Cardiac muscle cell (in vitro differentiated cells and primary cell): ENCODE results near the gene PNPLA6. TPM values are rescaled to one million over a fixed set of nuclear protein-coding genes. Genes with fewer than 3 reads are reported as not detected.

ENCODE experiments used
- DNase-seq, 2 donors: peaks; one replicate each; pipeline versions ENCODE4 v3.0.0 to v3.0.0-alpha.2; 2010 to 2017; ENCODE audit warnings: low read depth in 1 of 2, low spot score in 1 of 2
- H3K27ac ChIP-seq: fragments of 200-600 bp; sonication (generic); 2 replicates; pipeline ENCODE4 v1.5.1; 2016
- H3K27me3 ChIP-seq: fragments of 200-600 bp; sonication (generic); 2 replicates; pipeline ENCODE4 v1.6.0; 2016; ENCODE audit warnings: control low read depth
- H3K36me3 ChIP-seq: fragments of 200-600 bp; sonication (generic); 2 replicates; pipeline ENCODE4 v1.5.1; 2016; ENCODE audit warnings: control low read depth
- H3K4me1 ChIP-seq: fragments of 200-600 bp; sonication (generic); 2 replicates; pipeline ENCODE4 v1.8.1; 2017; ENCODE audit warnings: low read depth, mild to moderate bottlenecking, mixed run types
- H3K4me3 ChIP-seq: fragments of 200-600 bp; sonication (generic); 2 replicates; pipeline ENCODE4 v1.5.1; 2016; ENCODE audit warnings: mild to moderate bottlenecking
- H3K9me3 ChIP-seq: fragments of 200-600 bp; sonication (generic); 2 replicates; pipeline ENCODE4 v1.5.1; 2017; ENCODE audit warnings: low read depth, mild to moderate bottlenecking, control low read depth
- polyA plus RNA-seq: library from polyadenylated mRNA; unstranded; fragments of >200 nt; fragmentation: Nextera tagmentation; extraction: Ambion mirVana; gene quantifications from 2 replicates; pipeline ENCODE4 v1.2.1, GENCODE V29; 2016
- total RNA-seq: library from RNA; depleted of rRNA; stranded (reverse); fragments of >200 nt; gene quantifications from 2 replicates; pipeline ENCODE4 v1.2.3, GENCODE V29; 2016
- TF ChIP-seq, protein P1 (sequence below): IDR thresholded peaks from 2 replicates; pipeline ENCODE4 v1.5.1; 2012; ENCODE audit warnings: low read depth, mild to moderate bottlenecking, low read length

The PNPLA6 gene
- total and polyA plus RNA-seq, 2 experiments from 2014 or later = 29.3 to 56.4 TPM

DNA sequence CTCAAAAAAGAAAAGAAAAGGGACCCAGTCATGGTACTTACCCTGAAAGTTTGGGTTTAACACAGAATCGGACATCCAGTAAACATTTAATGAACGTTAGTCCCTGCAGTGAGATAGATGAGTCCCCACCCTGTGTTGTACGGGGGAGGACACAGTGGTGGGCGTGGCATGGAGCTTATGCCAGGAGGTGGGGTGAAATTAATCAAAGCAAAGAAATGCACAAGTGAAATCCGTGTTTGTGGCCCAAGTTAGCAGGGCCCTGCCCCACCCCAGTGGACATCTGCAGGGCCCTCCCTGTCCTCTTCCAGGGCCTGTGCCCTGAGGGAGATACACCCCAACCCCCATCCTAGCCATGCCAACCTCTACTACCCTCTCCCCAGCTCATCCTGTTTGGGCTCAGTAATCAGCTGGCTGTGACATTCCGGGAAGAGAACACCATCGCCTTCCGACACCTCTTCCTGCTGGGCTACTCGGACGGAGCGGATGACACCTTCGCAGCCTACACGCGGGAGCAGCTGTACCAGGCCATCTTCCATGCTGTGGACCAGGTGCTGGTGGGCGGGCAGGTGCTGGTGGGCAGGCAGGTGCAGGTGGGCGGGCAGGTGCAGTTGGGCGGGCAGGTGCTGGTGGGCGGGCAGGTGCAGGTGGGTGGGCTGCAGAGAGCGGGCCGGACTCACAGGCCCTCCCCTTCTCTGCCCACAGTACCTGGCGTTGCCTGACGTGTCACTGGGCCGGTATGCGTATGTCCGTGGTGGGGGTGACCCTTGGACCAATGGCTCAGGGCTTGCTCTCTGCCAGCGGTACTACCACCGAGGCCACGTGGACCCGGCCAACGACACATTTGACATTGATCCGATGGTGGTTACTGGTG, 9.2 kb upstream of the PNPLA6 start:
- Histone ChIP-seq H3K27me3 (no peaks in the 10 kb centered on the region), H3K4me3 (no peak overlapping the region), H3K9me3 (no peaks in the 10 kb centered on the region), H3K36me3 (no peaks in the 10 kb centered on the region), H3K4me1 (peaks cover 7% of the 10 kb centered on the region), H3K27ac (no peak overlapping the region)
- DNase-seq = no peak
- TF ChIP-seq, protein P1, sequence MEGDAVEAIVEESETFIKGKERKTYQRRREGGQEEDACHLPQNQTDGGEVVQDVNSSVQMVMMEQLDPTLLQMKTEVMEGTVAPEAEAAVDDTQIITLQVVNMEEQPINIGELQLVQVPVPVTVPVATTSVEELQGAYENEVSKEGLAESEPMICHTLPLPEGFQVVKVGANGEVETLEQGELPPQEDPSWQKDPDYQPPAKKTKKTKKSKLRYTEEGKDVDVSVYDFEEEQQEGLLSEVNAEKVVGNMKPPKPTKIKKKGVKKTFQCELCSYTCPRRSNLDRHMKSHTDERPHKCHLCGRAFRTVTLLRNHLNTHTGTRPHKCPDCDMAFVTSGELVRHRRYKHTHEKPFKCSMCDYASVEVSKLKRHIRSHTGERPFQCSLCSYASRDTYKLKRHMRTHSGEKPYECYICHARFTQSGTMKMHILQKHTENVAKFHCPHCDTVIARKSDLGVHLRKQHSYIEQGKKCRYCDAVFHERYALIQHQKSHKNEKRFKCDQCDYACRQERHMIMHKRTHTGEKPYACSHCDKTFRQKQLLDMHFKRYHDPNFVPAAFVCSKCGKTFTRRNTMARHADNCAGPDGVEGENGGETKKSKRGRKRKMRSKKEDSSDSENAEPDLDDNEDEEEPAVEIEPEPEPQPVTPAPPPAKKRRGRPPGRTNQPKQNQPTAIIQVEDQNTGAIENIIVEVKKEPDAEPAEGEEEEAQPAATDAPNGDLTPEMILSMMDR = no peak

DNA sequence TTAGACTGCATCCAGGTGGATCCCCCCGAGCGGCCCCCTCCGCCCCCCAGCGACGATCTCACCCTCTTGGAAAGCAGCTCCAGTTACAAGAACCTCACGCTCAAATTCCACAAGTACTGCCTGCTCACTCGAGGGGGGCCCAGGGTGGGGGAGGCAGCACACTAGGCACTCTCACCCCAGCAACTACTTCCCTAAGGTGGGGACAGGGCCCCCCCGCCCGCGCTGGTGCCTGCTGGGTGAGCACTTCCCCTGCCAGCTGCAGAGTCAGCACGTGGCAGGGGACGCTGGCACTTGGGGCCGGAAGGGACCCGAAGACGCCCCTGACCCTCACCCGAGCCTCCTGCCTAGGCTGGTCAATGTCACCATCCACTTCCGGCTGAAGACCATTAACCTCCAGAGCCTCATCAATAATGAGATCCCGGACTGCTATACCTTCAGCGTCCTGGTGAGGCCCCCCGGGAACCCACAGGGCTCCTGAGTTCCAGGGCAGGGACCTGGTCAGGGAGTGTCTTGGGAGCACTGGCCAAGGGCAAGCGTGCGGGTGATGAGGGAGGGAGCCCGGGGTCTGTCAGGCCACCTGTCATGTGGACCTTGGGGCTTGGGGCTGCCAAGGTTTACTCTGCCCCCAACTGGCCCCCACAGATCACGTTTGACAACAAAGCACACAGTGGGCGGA, 7.9 kb upstream of the PNPLA6 start:
- TF ChIP-seq, protein P1 = no peak
- no peak for DNase-seq
- Histone ChIP-seq H3K27me3 (no peaks in the 10 kb centered on the region), H3K9me3 (no peaks in the 10 kb centered on the region), H3K36me3 (no peaks in the 10 kb centered on the region), H3K4me3 (no peak overlapping the region), H3K4me1 (peaks cover 7% of the 10 kb centered on the region), H3K27ac (no peak overlapping the region)

DNA sequence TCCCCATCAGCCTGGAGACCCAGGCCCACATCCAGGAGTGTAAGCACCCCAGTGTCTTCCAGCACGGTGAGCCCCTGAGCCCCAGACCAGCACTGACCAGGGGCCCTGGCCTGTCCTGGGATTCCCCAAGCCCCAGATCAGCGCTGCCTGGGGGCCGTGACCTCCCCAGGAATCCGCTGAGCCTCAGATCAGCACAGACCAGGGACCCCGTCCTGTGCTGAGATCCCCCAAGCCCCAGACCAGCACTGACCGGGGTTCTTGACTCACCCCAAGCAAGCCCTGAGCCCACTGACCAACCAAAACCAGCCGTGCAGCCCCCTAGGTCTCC, 7.4 kb upstream of the PNPLA6 start:
- H3K4me1 ChIP-seq = peaks cover 4% of the 10 kb centered on the region
- TF ChIP-seq, protein P1 = no peak
- no peak for DNase-seq
- H3K36me3 ChIP-seq = no peaks in the 10 kb centered on the region
- no peaks in the 10 kb centered on the region for H3K27me3 ChIP-seq
- no peaks in the 10 kb centered on the region for H3K9me3 ChIP-seq
- H3K4me3 ChIP-seq = no peak overlapping the region
- H3K27ac ChIP-seq = no peak overlapping the region

DNA sequence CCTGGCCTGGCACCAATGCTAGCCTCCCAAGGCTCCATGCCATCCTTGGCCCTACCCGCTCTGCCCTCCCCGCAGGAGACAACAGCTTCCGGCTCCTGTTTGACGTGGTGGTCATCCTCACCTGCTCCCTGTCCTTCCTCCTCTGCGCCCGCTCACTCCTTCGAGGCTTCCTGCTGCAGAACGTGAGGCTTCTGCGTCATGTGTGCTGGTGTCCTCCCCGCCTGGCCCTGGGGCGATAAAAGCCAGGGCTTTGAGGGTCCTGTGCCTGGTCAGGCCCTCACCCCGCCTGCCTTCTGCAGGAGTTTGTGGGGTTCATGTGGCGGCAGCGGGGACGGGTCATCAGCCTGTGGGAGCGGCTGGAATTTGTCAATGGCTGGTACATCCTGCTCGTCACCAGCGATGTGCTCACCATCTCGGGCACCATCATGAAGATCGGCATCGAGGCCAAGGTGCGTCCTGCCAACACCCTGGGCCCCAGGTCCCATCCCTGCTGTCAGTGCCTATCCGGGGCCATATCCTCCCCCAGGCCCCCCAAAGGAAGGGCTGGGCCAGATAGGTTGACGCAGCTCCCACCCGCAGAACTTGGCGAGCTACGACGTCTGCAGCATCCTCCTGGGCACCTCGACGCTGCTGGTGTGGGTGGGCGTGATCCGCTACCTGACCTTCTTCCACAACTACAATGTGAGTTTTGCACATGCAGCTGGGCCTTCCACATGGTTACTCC, 6.8 kb upstream of the PNPLA6 start:
- no peak overlapping the region for H3K27ac ChIP-seq
- H3K4me3 ChIP-seq = no peak overlapping the region
- H3K27me3 ChIP-seq = no peaks in the 10 kb centered on the region
- no peak for DNase-seq
- H3K36me3 ChIP-seq = no peaks in the 10 kb centered on the region
- H3K9me3 ChIP-seq = no peaks in the 10 kb centered on the region
- TF ChIP-seq, protein P1 = no peak
- no peaks in the 10 kb centered on the region for H3K4me1 ChIP-seq

DNA sequence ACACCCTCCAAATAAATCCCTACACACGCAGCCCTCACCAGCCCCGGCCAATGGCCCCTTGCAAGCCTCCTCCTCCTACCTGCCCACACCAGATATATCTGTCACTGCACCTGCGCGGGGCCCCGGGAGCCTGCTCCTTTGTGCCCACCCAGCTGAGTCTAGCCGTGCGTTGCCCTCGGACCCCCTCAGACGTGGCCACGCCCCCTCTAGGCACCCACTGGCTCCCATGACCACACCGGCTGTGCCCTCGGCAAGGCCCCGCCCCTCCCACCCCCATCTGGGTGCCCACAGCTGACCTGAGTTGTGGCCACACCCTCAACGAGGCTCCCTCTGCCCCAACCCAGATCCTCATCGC, 6.3 kb upstream of the PNPLA6 start:
- DNase-seq = no peak
- no peak overlapping the region for H3K4me3 ChIP-seq
- no peak overlapping the region for H3K27ac ChIP-seq
- no peaks in the 10 kb centered on the region for H3K4me1 ChIP-seq
- TF ChIP-seq, protein P1 = no peak
- no peaks in the 10 kb centered on the region for H3K9me3 ChIP-seq
- no peaks in the 10 kb centered on the region for H3K36me3 ChIP-seq
- H3K27me3 ChIP-seq = no peaks in the 10 kb centered on the region
